GM23338 (cell line): ENCODE measurements around the gene MKRN2. TPM values are rescaled to one million over a fixed set of nuclear protein-coding genes. Genes with fewer than 3 reads are reported as not detected.

Source experiments
- ATAC-seq: fragments of 200-7000 bp; cut with Tn5 transposase; 3 replicates; pipeline ENCODE4 v1.9.1; 2020
- DNase-seq: peaks from one replicate; pipeline ENCODE4 v3.0.0-alpha.2; 2015; ENCODE audit warnings: low spot score
- H2AFZ ChIP-seq: fragments of 200-600 bp; sonication (generic); 2 replicates; pipeline ENCODE4 v1.8.0; 2016; ENCODE audit warnings: antibody characterized with exemption, mild to moderate bottlenecking, moderate library complexity
- H3F3A ChIP-seq: fragments of 200-600 bp; sonication (generic); replicated peaks from 2 replicates; pipeline ENCODE4 v1.8.0; 2017; ENCODE audit warnings: antibody characterized with exemption, mixed run types, low read depth
- H3K27ac ChIP-seq: fragments of 200-600 bp; sonication (generic); 2 replicates; pipeline ENCODE4 v1.6.1; 2016; ENCODE audit warnings: low read depth
- H3K27me3 ChIP-seq: fragments of 200-600 bp; sonication (generic); 2 replicates; pipeline ENCODE4 v1.8.0; 2016; ENCODE audit warnings: mild to moderate bottlenecking, mixed run types, moderate library complexity; ENCODE audit not compliant: insufficient read depth
- H3K36me3 ChIP-seq: fragments of 200-600 bp; sonication (generic); 2 replicates; pipeline ENCODE4 v1.8.0; 2016; ENCODE audit warnings: mild to moderate bottlenecking; ENCODE audit not compliant: insufficient read depth
- H3K4me1 ChIP-seq: fragments of 200-600 bp; sonication (generic); 2 replicates; pipeline ENCODE4 v1.8.0; 2016; ENCODE audit warnings: mild to moderate bottlenecking, moderate library complexity; ENCODE audit not compliant: insufficient read depth
- H3K4me2 ChIP-seq: fragments of 200-600 bp; sonication (generic); 2 replicates; pipeline ENCODE4 v1.7.1; 2017; ENCODE audit warnings: mixed run types
- H3K4me3 ChIP-seq: fragments of 200-600 bp; sonication (generic); 2 replicates; pipeline ENCODE4 v1.6.1; 2016; ENCODE audit warnings: mixed run types
- H3K79me2 ChIP-seq: fragments of 200-600 bp; sonication (generic); replicated peaks from 2 replicates; pipeline ENCODE4 v1.8.0; 2017; ENCODE audit warnings: mild to moderate bottlenecking; ENCODE audit not compliant: insufficient read depth
- H3K9me2 ChIP-seq: fragments of 200-600 bp; sonication (generic); 2 replicates; pipeline ENCODE4 v1.8.0; 2017; ENCODE audit not compliant: insufficient read depth
- H4K20me1 ChIP-seq: fragments of 200-600 bp; sonication (generic); replicated peaks from 2 replicates; pipeline ENCODE4 v1.8.0; 2017; ENCODE audit warnings: mild to moderate bottlenecking; ENCODE audit not compliant: insufficient read depth
- H3K27ac Mint-ChIP-seq: 2 replicates; pipeline ENCODE4 v1.8.0; 2020; ENCODE audit warnings: inconsistent platforms, mild to moderate bottlenecking, moderate library complexity, mixed read lengths
- H3K27me3 Mint-ChIP-seq: 3 replicates; pipeline ENCODE4 v1.8.0; 2022; ENCODE audit warnings: low read depth, mild to moderate bottlenecking, moderate library complexity, mixed read lengths, inconsistent platforms; ENCODE audit not compliant: insufficient read depth, poor library complexity
- H3K36me3 Mint-ChIP-seq: 3 replicates; pipeline ENCODE4 v1.8.0; 2021; ENCODE audit warnings: low read depth, mild to moderate bottlenecking, inconsistent platforms, moderate library complexity, mixed read lengths
- H3K4me1 Mint-ChIP-seq: 3 replicates; pipeline ENCODE4 v1.8.0; 2020; ENCODE audit warnings: mild to moderate bottlenecking, inconsistent platforms, mixed read lengths
- H3K4me3 Mint-ChIP-seq: 3 replicates; pipeline ENCODE4 v1.8.0; 2021; ENCODE audit warnings: moderate library complexity, mild to moderate bottlenecking, inconsistent platforms, mixed read lengths
- H3K9me3 Mint-ChIP-seq: 3 replicates; pipeline ENCODE4 v1.8.0; 2020; ENCODE audit warnings: moderate library complexity, mild to moderate bottlenecking, inconsistent platforms, mixed read lengths
- CREB1 ChIP-seq: fragments of 250-450 bp; sonication (Bioruptor Pico); IDR thresholded peaks from 2 replicates; pipeline ENCODE4 v1.5.0; 2020; ENCODE audit warnings: low read depth, mild to moderate bottlenecking, moderate library complexity
- EZH2phosphoT487 ChIP-seq: fragments of 200-600 bp; sonication (generic); IDR thresholded peaks from one replicate; pipeline ENCODE4 v1.8.1; 2018; ENCODE audit warnings: antibody characterized with exemption; ENCODE audit not compliant: unreplicated experiment
- JUNB ChIP-seq: IDR thresholded peaks from one replicate; pipeline ENCODE4 v1.6.1; 2016; ENCODE audit warnings: antibody characterized with exemption; ENCODE audit not compliant: unreplicated experiment
- POLR2AphosphoS5 ChIP-seq: IDR thresholded peaks from 2 replicates; pipeline ENCODE4 v1.6.1; 2016; ENCODE audit warnings: antibody characterized with exemption, low read depth
- STAT1 ChIP-seq: IDR thresholded peaks from one replicate; pipeline ENCODE4 v1.6.1; 2016; ENCODE audit warnings: antibody characterized with exemption; ENCODE audit not compliant: unreplicated experiment
- ZNF114 ChIP-seq: fragments of 250-450 bp; sonication (Bioruptor Pico); IDR thresholded peaks from 2 replicates; pipeline ENCODE4 v1.5.0; 2020; ENCODE audit warnings: mild to moderate bottlenecking, moderate library complexity
- ZNF462 ChIP-seq: fragments of 250-450 bp; sonication (Bioruptor Pico); IDR thresholded peaks from 2 replicates; pipeline ENCODE4 v1.5.0; 2020; ENCODE audit warnings: mild to moderate bottlenecking, moderate library complexity
- polyA plus RNA-seq: library from polyadenylated mRNA; unstranded; fragments of >200 nt; fragmentation: Nextera tagmentation; extraction: Ambion mirVana; gene quantifications from 2 replicates; pipeline ENCODE4 v1.2.1, GENCODE V29; 2016
- total RNA-seq: library from RNA; depleted of rRNA; stranded (reverse); fragments of >200 nt; shearing (Covaris generic); gene quantifications from 2 replicates; pipeline ENCODE4 v1.2.3, GENCODE V29; 2014
- TF ChIP-seq, protein P1 (sequence below), 2 experiments: fragments of 200-600 bp in 1 of 2; sonication (generic) in 1 of 2; conservative IDR thresholded peaks; 2 replicates each; pipeline versions ENCODE4 v1.5.1 to v1.6.1; 2016 to 2017; ENCODE audit warnings: antibody characterized with exemption in 2 of 2, low read depth in 2 of 2, mild to moderate bottlenecking in 2 of 2, moderate library complexity in 1 of 2

MKRN2 gene
- total and polyA plus RNA-seq, 2 experiments from 2014 or later = 11.4 to 24.6 TPM

- TF ChIP-seq ZNF462 (CRISPR knock-in tag) (no peak), CREB1 (CRISPR knock-in tag) (no peak), STAT1 (no peak), POLR2AphosphoS5 (no peak), ZNF114 (CRISPR knock-in tag) (no peak), EZH2phosphoT487 (no peak)
- TF ChIP-seq, protein P1, sequence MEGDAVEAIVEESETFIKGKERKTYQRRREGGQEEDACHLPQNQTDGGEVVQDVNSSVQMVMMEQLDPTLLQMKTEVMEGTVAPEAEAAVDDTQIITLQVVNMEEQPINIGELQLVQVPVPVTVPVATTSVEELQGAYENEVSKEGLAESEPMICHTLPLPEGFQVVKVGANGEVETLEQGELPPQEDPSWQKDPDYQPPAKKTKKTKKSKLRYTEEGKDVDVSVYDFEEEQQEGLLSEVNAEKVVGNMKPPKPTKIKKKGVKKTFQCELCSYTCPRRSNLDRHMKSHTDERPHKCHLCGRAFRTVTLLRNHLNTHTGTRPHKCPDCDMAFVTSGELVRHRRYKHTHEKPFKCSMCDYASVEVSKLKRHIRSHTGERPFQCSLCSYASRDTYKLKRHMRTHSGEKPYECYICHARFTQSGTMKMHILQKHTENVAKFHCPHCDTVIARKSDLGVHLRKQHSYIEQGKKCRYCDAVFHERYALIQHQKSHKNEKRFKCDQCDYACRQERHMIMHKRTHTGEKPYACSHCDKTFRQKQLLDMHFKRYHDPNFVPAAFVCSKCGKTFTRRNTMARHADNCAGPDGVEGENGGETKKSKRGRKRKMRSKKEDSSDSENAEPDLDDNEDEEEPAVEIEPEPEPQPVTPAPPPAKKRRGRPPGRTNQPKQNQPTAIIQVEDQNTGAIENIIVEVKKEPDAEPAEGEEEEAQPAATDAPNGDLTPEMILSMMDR (conservative IDR thresholded peaks at IDR 0.05; ENCODE audit: low read depth in 2 of 2) = no peak
These were observed 35.9 kb upstream of the MKRN2 start (continued) for GRCh38 chr3:12521010-12521409.

DNA sequence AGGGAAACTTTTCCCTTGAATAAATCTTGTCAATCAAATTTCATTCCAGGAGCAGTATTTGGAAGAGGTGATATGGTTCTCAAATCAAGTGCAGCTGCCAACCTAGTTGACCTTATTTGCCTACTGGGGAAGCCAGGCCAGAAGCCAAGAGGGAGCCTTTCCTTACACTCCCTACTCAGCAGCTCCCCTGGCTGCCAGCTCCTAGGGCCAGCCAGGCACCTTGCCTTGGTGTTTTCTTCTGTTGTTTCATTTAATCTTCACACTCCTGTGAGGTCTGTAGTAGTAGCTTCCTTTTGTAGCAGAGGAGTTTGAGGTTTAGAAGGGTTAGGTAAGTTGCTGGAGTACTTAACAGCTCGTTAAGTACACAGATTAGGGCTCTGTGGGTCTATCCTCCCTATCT, 34.2 kb upstream of the MKRN2 start:
- no peak overlapping the region for H3K27ac Mint-ChIP-seq

More for the DNA sequence above, 34.2 kb upstream of the MKRN2 start:
- Histone ChIP-seq H3K4me2 (no peak overlapping the region), H4K20me1 (peaks cover 15% of the 10 kb centered on the region), H3K27me3 (no peaks in the 10 kb centered on the region), H3F3A (no peaks in the 10 kb centered on the region), H3K36me3 (no peaks in the 10 kb centered on the region), H3K27ac (no peak overlapping the region), H3K9me2 (no peaks in the 10 kb centered on the region), H3K79me2 (no peaks in the 10 kb centered on the region), H3K4me1 (no peaks in the 10 kb centered on the region), H3K4me3 (no peak overlapping the region), H2AFZ (no peak overlapping the region)
- Mint-ChIP-seq H3K4me1 (no peaks in the 10 kb centered on the region), H3K4me3 (no peak overlapping the region), H3K36me3 (peaks cover 47% of the 10 kb centered on the region), H3K27me3 (peaks cover 2% of the 10 kb centered on the region), H3K9me3 (no peaks in the 10 kb centered on the region)
- DNase-seq (no peak), ATAC-seq (no peak)
- TF ChIP-seq EZH2phosphoT487 = no peak
- TF ChIP-seq JUNB = no peak
- TF ChIP-seq, protein P1 (conservative IDR thresholded peaks at IDR 0.05; ENCODE audit: low read depth in 2 of 2) = no peak
- no peak for TF ChIP-seq STAT1
